NCI-H526 treated with DMSO at 0.1 percent for 48 hours (cell line): ENCODE measurements around the gene SLC37A4.
"Not testable (repeated sequence)": the region's sequence is repeated elsewhere in the genome, so short reads cannot be mapped to it uniquely, and the experiment has no call there.

Experiments used
- DNase-seq: peaks from one replicate; lab custom pipeline; 2025; lab: John Stamatoyannopoulos, UW

Gene SLC37A4

GRCh38 chr11:119017377-119017776, 13.3 kb downstream of the SLC37A4 start:
- not testable (repeated sequence) for DNase-seq

- DNase-seq = no peak
Measured at GRCh38 chr11:119016216-119017009, 14.3 kb downstream of the SLC37A4 start.

- no peak for DNase-seq
Measured at GRCh38 chr11:119015054-119015611, 15.5 kb downstream of the SLC37A4 start.

- DNase-seq = no peak
Measured at GRCh38 chr11:119014209-119014924, 16.3 kb downstream of the SLC37A4 start.

GRCh38 chr11:119012629-119013170, 18.0 kb downstream of the SLC37A4 start:
- DNase-seq = no peak

- no peak for DNase-seq
Measured at GRCh38 chr11:119011476-119012053, 19.1 kb downstream of the SLC37A4 start.

GRCh38 chr11:119006656-119007055, 24.0 kb downstream of the SLC37A4 start:
- DNase-seq = no peak

GRCh38 chr11:119000906-119001305, 29.8 kb downstream of the SLC37A4 start:
- DNase-seq = no peak

- no peak for DNase-seq
Measured at GRCh38 chr11:118998822-118999221, 31.9 kb downstream of the SLC37A4 start.

GRCh38 chr11:118998388-118998717, 32.3 kb downstream of the SLC37A4 start:
- peak; percentile 66 for DNase-seq

- DNase-seq = peak; percentile 98
Measured at GRCh38 chr11:118997627-118998387, 32.9 kb downstream of the SLC37A4 start, which contains the start of gene CENATAC. CENATAC (plus strand) TSS chr11:118998138; CDS start chr11:118998198, 60 bp downstream.

- no peak for DNase-seq
Measured at GRCh38 chr11:118996926-118997626, 33.6 kb downstream of the SLC37A4 start.

GRCh38 chr11:118991486-118992038, 39.1 kb downstream of the SLC37A4 start:
- not testable (repeated sequence) for DNase-seq

- DNase-seq = peak; percentile 73
Measured at GRCh38 chr11:118988280-118988679, 42.4 kb downstream of the SLC37A4 start.

GRCh38 chr11:118984825-118985224, 45.9 kb downstream of the SLC37A4 start:
- no peak for DNase-seq

GRCh38 chr11:118984337-118984736, 46.3 kb downstream of the SLC37A4 start:
- not testable (repeated sequence) for DNase-seq

- DNase-seq = no peak
Measured at GRCh38 chr11:118980191-118980881, 50.3 kb downstream of the SLC37A4 start.

- DNase-seq = no peak
Measured at GRCh38 chr11:118979434-118979833, 51.2 kb downstream of the SLC37A4 start.

GRCh38 chr11:118975771-118976709, 54.6 kb downstream of the SLC37A4 start:
- no peak for DNase-seq
